H1 (cell line): ENCODE measurements around the gene DCDC2. TPM values are rescaled to one million over a fixed set of nuclear protein-coding genes. Genes with fewer than 3 reads are reported as not detected.

Experiments
- CTCF ChIA-PET: fragments of 300-600 bp; sonication (Branson Sonifier 250); formaldehyde crosslinking; loops from one replicate; lab custom pipeline; 2021; ENCODE audit not compliant: partially characterized antibody; lab: Charles Lee
- POLR2A ChIA-PET: fragments of 300-600 bp; sonication (Branson Sonifier 250); formaldehyde crosslinking; loops from one replicate; lab custom pipeline; 2021; ENCODE audit warnings: inconsistent platforms; ENCODE audit not compliant: partially characterized antibody; lab: Charles Lee
- DNase-seq, 2 experiments: peaks; one replicate each; pipeline versions ENCODE4 v3.0.0 to v3.0.0-alpha.2; 2010 to 2022; ENCODE audit warnings: low spot score in 2 of 2, low read depth in 1 of 2, mixed read lengths in 1 of 2
- FAIRE-seq: peaks from 2 replicates; lab custom pipeline; 2011; peaks lifted over from hg19 to GRCh38; lab: Jason Lieb, UNC
- H2AFZ ChIP-seq: 2 replicates; pipeline ENCODE4 v1.8.1; 2012; ENCODE audit warnings: low read length, inconsistent platforms
- H2AK5ac ChIP-seq: 2 replicates; pipeline ENCODE4 v1.6.1; 2013; ENCODE audit warnings: low read depth, low read length
- H2BK120ac ChIP-seq: replicated peaks from 2 replicates; pipeline ENCODE3; 2013; ENCODE audit warnings: low read depth, low read length, inconsistent platforms
- H2BK12ac ChIP-seq: 2 replicates; pipeline ENCODE4 v1.6.1; 2013; ENCODE audit warnings: low read depth, low read length
- H2BK15ac ChIP-seq: 2 replicates; pipeline ENCODE4 v1.6.1; 2013; ENCODE audit warnings: low read length
- H2BK20ac ChIP-seq: 2 replicates; pipeline ENCODE4 v1.6.1; 2013; ENCODE audit warnings: low read length
- H2BK5ac ChIP-seq: 2 replicates; pipeline ENCODE4 v1.6.1; 2013; ENCODE audit warnings: low read depth, low read length
- H3K14ac ChIP-seq: 2 replicates; pipeline ENCODE4 v1.6.1; 2013; ENCODE audit warnings: inconsistent platforms; ENCODE audit not compliant: insufficient read length
- H3K18ac ChIP-seq: 2 replicates; pipeline ENCODE4 v1.6.1; 2013; ENCODE audit warnings: low read length; ENCODE audit errors: extremely low read depth
- H3K23ac ChIP-seq: 2 replicates; pipeline ENCODE4 v1.6.1; 2013; ENCODE audit warnings: inconsistent platforms; ENCODE audit not compliant: insufficient read length
- H3K23me2 ChIP-seq: 2 replicates; pipeline ENCODE4 v1.6.1; 2013; ENCODE audit warnings: low read depth, low read length
- H3K27ac ChIP-seq: 2 replicates; pipeline ENCODE4 v1.6.1; 2011; ENCODE audit warnings: low read depth, low read length, inconsistent platforms
- H3K27me3 ChIP-seq, 4 experiments: replicated peaks in 1 of 4; 1 replicate in 1 of 4; 2 replicates in 3 of 4; pipeline versions ENCODE4 v1.6.1 to v1.8.1; 2011 to 2013; ENCODE audit warnings: low read length in 3 of 4, mild to moderate bottlenecking in 3 of 4, inconsistent platforms in 2 of 4, mixed read lengths in 2 of 4, moderate library complexity in 1 of 4; ENCODE audit not compliant: control insufficient read depth in 3 of 4, insufficient read depth in 3 of 4; ENCODE audit errors: extremely low read depth in 1 of 4
- H3K36me3 ChIP-seq, 4 experiments: 2 replicates each; pipeline versions ENCODE4 v1.6.1 to v1.8.1; 2011 to 2013; ENCODE audit warnings: mild to moderate bottlenecking in 4 of 4, low read length in 3 of 4, moderate library complexity in 2 of 4, control low read depth in 1 of 4, inconsistent platforms in 1 of 4; ENCODE audit not compliant: insufficient read depth in 4 of 4, control insufficient read depth in 2 of 4
- H3K4ac ChIP-seq: replicated peaks from 2 replicates; pipeline ENCODE3; 2013; ENCODE audit warnings: low read length, low read depth, mixed read lengths, inconsistent platforms; ENCODE audit not compliant: insufficient read length
- H3K4me1 ChIP-seq, 4 experiments: replicated peaks in 1 of 4; 1 replicate in 1 of 4; 2 replicates in 3 of 4; pipeline versions ENCODE4 v1.6.1 to v1.8.1; 2011 to 2013; ENCODE audit warnings: low read length in 3 of 4, inconsistent platforms in 2 of 4, mixed read lengths in 1 of 4; ENCODE audit not compliant: insufficient read depth in 4 of 4, control insufficient read depth in 3 of 4
- H3K4me2 ChIP-seq, 2 experiments: 2 replicates each; pipeline versions ENCODE4 v1.6.1 to v1.8.1; 2011 to 2013; ENCODE audit warnings: low read depth in 2 of 2, low read length in 2 of 2, control low read depth in 1 of 2, inconsistent platforms in 1 of 2, mild to moderate bottlenecking in 1 of 2; ENCODE audit not compliant: insufficient read depth in 1 of 2
- H3K4me3 ChIP-seq, 4 experiments: fragments of 200-600, 300-600 bp in 1 of 4; sonication (generic), shearing (Covaris generic), sonication (Bioruptor Twin) in 1 of 4; 2 replicates each; pipeline versions ENCODE4 v1.5.1 to v1.8.1; 2011 to 2016; ENCODE audit warnings: low read length in 4 of 4, low read depth in 3 of 4, control low read depth in 2 of 4, inconsistent platforms in 2 of 4, mild to moderate bottlenecking in 2 of 4, mixed read lengths in 1 of 4, moderate library complexity in 1 of 4; ENCODE audit not compliant: insufficient read depth in 2 of 4; ENCODE audit errors: extremely low read depth in 1 of 4
- H3K56ac ChIP-seq: replicated peaks from 2 replicates; pipeline ENCODE3; 2013; ENCODE audit warnings: low read depth, mild to moderate bottlenecking, mixed read lengths, low read length, inconsistent platforms; ENCODE audit not compliant: insufficient read length
- H3K79me1 ChIP-seq: 2 replicates; pipeline ENCODE4 v1.6.1; 2013; ENCODE audit warnings: low read depth, low read length, control low read depth
- H3K79me2 ChIP-seq, 2 experiments: 2 replicates each; pipeline versions ENCODE4 v1.6.1 to v1.8.1; 2012 to 2013; ENCODE audit warnings: low read length in 2 of 2, mild to moderate bottlenecking in 2 of 2, inconsistent platforms in 1 of 2; ENCODE audit not compliant: insufficient read depth in 2 of 2, control insufficient read depth in 1 of 2
- H3K9ac ChIP-seq, 4 experiments: replicated peaks in 1 of 4; 1 replicate in 1 of 4; 2 replicates in 3 of 4; pipeline versions ENCODE4 v1.6.1 to v1.8.1; 2011 to 2013; ENCODE audit warnings: low read depth in 3 of 4, low read length in 3 of 4, control low read depth in 2 of 4, mild to moderate bottlenecking in 2 of 4, moderate library complexity in 2 of 4, inconsistent platforms in 1 of 4; ENCODE audit errors: extremely low read depth in 1 of 4
- H3K9me3 ChIP-seq, 2 experiments: 2 replicates each; pipeline versions ENCODE4 v1.6.1 to v1.8.1; 2012 to 2013; ENCODE audit warnings: mild to moderate bottlenecking in 2 of 2, moderate library complexity in 2 of 2, control low read depth in 1 of 2, inconsistent platforms in 1 of 2, low read depth in 1 of 2, low read length in 1 of 2, mixed read lengths in 1 of 2; ENCODE audit not compliant: insufficient read depth in 2 of 2
- H4K20me1 ChIP-seq, 2 experiments: replicated peaks in 1 of 2; 2 replicates each; pipeline versions ENCODE3 to v1.8.1; 2011 to 2013; ENCODE audit warnings: inconsistent platforms in 2 of 2, low read length in 2 of 2, mild to moderate bottlenecking in 1 of 2; ENCODE audit not compliant: insufficient read depth in 2 of 2, control insufficient read depth in 1 of 2
- H4K5ac ChIP-seq: 2 replicates; pipeline ENCODE4 v1.6.1; 2013; ENCODE audit warnings: low read length, low read depth, mixed read lengths, inconsistent platforms; ENCODE audit not compliant: insufficient read length
- H4K8ac ChIP-seq: 2 replicates; pipeline ENCODE4 v1.8.0; 2013; ENCODE audit warnings: mild to moderate bottlenecking, moderate library complexity, low read length, inconsistent platforms; ENCODE audit not compliant: insufficient read depth; ENCODE audit errors: extremely low read depth
- H4K91ac ChIP-seq: replicated peaks from 2 replicates; pipeline ENCODE3; 2013; ENCODE audit warnings: low read length, mixed read lengths, inconsistent platforms; ENCODE audit not compliant: insufficient read length
- CEBPB ChIP-seq: IDR thresholded peaks from 2 replicates; pipeline ENCODE4 v1.6.1; 2012; ENCODE audit warnings: low read depth, low read length
- POU5F1 ChIP-seq: IDR thresholded peaks from 2 replicates; pipeline ENCODE4 v1.6.1; 2011; ENCODE audit warnings: low read depth, mild to moderate bottlenecking, low read length, moderate library complexity
- RXRA ChIP-seq: IDR thresholded peaks from 2 replicates; pipeline ENCODE4 v1.6.1; 2011; ENCODE audit warnings: low read depth, mild to moderate bottlenecking, low read length, moderate library complexity; ENCODE audit not compliant: insufficient read depth
- SIX5 ChIP-seq: IDR thresholded peaks from 2 replicates; pipeline ENCODE4 v1.6.1; 2011; ENCODE audit warnings: mild to moderate bottlenecking, low read depth, low read length
- WGBS, 2 experiments: shearing (Covaris generic) in 1 of 2; methylation state at CpG; one replicate each; pipeline versions ENCODE4 v1.1.6 to v1.1.7; 2013 to 2015; ENCODE audit warnings: low lambda C conversion rate in 2 of 2, mixed read lengths in 2 of 2, inconsistent platforms in 1 of 2, low coverage in 1 of 2, missing lambda C conversion rate in 1 of 2; ENCODE audit not compliant: insufficient replicate concordance in 2 of 2, insufficient coverage in 1 of 2, insufficient read length in 1 of 2; ENCODE audit errors: extremely low coverage in 1 of 2, missing lambda C conversion rate in 1 of 2; 5-methylcytosine and 5-hydroxymethylcytosine counted together
- polyA plus RNA-seq, 7 experiments: library from polyadenylated mRNA; depleted of rRNA in 3 of 7; stranded (reverse) in 5 of 7; unstranded in 2 of 7; fragments of >200 nt in 5 of 7; fragments of 200-250 nt in 2 of 7; gene quantifications; 1 replicate in 5 of 7; 2 replicates in 1 of 7; 4 replicates in 1 of 7; pipeline versions ENCODE4 v1.2.1 to v1.2.3, GENCODE V29; 2011 to 2013; ENCODE audit warnings: missing spikeins in 2 of 7, mixed read lengths in 2 of 7
- total RNA-seq: library from RNA; stranded (reverse); fragmentation: NEBNext Ultra II Directional; extraction: Animal tissue kit (Norgen Biotek cat#: 25700); gene quantifications from 2 replicates; pipeline ENCODE4 v1.2.1, GENCODE V29; 2021
- TF ChIP-seq, protein P1 (sequence below): IDR thresholded peaks from 2 replicates; pipeline ENCODE4 v1.6.1; 2012; ENCODE audit warnings: low read length, inconsistent platforms

The DCDC2 gene
- total and polyA plus RNA-seq, 2 of the 8 experiments (the other 6 are each of a cell fraction or from before 2014, with no cell fraction given), result 0.03 to 0.15 TPM

GRCh38 chr6:24332317-24332716 is 25.5 kb downstream of the DCDC2 start:
- Histone ChIP-seq H3K4me3 (no peak overlapping the region), H2AK5ac (no peak overlapping the region), H2AFZ (no peak overlapping the region), H4K5ac (no peak overlapping the region), H3K27me3 (no peaks in the 10 kb centered on the region), H3K4me2 (no peak overlapping the region), H3K27ac (no peak overlapping the region), H2BK15ac (no peak overlapping the region), H3K23me2 (no peaks in the 10 kb centered on the region), H3K23ac (no peak overlapping the region), H4K20me1 (no peaks in the 10 kb centered on the region), H3K79me2 (no peaks in the 10 kb centered on the region), H3K9ac (no peak overlapping the region), H3K4ac (no peak overlapping the region), H3K9me3 (no peaks in the 10 kb centered on the region), H4K8ac (no peak overlapping the region), H2BK20ac (no peak overlapping the region), H2BK5ac (no peak overlapping the region), H3K18ac (no peak overlapping the region), H3K36me3 (no peaks in the 10 kb centered on the region), H3K4me1 (no peaks in the 10 kb centered on the region), H2BK120ac (no peak overlapping the region), H3K79me1 (no peaks in the 10 kb centered on the region), H2BK12ac (no peak overlapping the region), H3K14ac (no peak overlapping the region), H4K91ac (no peak overlapping the region), H3K56ac (no peak overlapping the region)
- DNase-seq (no peak), FAIRE-seq (no peak)
- ChIA-PET CTCF (interaction anchor here (1.4 kb wide), 1 partner anchor 57 kb away, joined by 4 read pairs; no protein-coding TSS in a partner anchor), POLR2A (no interaction called here)
- TF ChIP-seq, protein P1, sequence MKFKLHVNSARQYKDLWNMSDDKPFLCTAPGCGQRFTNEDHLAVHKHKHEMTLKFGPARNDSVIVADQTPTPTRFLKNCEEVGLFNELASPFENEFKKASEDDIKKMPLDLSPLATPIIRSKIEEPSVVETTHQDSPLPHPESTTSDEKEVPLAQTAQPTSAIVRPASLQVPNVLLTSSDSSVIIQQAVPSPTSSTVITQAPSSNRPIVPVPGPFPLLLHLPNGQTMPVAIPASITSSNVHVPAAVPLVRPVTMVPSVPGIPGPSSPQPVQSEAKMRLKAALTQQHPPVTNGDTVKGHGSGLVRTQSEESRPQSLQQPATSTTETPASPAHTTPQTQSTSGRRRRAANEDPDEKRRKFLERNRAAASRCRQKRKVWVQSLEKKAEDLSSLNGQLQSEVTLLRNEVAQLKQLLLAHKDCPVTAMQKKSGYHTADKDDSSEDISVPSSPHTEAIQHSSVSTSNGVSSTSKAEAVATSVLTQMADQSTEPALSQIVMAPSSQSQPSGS, result no peak
- TF ChIP-seq POU5F1, result no peak
- no peak for TF ChIP-seq RXRA
- no peak for TF ChIP-seq CEBPB
- TF ChIP-seq SIX5, result no peak
- 78% methylated on average over 2 of the region's 2 CpGs; no CpG with 5 or more reads in 1 of the 2 experiments for WGBS, 2 experiments
